ENCODE measurements around the gene GPR17.

GRCh38 chr2:127624756-127625571, 21.0 kb upstream of the GPR17 start:
- TF ChIP-seq CTCF (IDR thresholded peaks at IDR 0.05; ENCODE audit: low read depth, low read length, missing input control) = no peak
- TF ChIP-seq TAF1 (conservative IDR thresholded peaks at IDR 0.05) = no peak
- no peak for TF ChIP-seq ATF3 (IDR thresholded peaks at IDR 0.05)

Measured in liver (tissue), 3 donors.